GM19099 (cell line): ENCODE data around the gene LYPD6B.

ENCODE experiments used
- POLR2A ChIP-seq: IDR thresholded peaks from 3 replicates; pipeline ENCODE4 v1.6.1; 2011; ENCODE audit warnings: low read depth; ENCODE audit not compliant: insufficient read length; ENCODE audit errors: extremely low read depth

Gene LYPD6B

DNA sequence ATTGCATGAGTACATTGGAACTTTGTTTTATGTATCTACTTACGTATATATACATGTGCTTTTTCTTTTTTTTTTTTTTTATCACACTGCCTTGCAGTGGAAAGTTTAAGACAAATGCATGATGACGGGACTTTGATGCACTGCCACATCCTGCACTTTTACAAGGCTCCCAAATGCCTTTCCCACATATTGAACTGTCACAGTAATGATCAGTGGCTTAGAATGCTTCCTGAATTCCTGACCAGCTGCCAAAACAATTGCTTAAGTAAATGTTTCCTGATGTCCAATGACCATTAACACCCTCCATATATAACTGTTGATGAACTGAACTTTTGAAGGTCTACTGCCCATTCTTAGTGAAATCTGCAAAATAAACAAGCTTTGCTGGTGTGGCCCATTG lies 60.2 kb downstream of the LYPD6B start:
- no peak for TF ChIP-seq POLR2A

DNA sequence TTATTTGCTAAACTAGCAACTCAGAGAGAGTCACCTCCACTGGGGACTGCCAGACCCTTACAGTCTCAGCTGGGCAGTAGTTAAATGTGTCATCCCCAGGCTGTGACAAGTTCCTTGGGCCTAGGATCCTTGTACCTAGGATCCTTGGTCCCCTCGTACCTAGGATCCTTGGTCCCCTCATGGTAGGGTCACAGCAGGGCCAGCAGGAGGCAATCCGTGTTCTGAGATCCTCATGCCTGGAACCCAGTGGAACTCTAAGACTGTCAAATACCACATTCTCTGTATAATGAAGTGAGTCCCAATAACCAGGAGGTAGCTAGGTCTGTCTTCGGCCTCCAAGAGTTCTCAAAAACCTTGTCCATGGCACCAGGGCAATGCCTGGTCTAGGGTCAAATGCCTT lies 60.8 kb downstream of the LYPD6B start:
- no peak for TF ChIP-seq POLR2A

DNA sequence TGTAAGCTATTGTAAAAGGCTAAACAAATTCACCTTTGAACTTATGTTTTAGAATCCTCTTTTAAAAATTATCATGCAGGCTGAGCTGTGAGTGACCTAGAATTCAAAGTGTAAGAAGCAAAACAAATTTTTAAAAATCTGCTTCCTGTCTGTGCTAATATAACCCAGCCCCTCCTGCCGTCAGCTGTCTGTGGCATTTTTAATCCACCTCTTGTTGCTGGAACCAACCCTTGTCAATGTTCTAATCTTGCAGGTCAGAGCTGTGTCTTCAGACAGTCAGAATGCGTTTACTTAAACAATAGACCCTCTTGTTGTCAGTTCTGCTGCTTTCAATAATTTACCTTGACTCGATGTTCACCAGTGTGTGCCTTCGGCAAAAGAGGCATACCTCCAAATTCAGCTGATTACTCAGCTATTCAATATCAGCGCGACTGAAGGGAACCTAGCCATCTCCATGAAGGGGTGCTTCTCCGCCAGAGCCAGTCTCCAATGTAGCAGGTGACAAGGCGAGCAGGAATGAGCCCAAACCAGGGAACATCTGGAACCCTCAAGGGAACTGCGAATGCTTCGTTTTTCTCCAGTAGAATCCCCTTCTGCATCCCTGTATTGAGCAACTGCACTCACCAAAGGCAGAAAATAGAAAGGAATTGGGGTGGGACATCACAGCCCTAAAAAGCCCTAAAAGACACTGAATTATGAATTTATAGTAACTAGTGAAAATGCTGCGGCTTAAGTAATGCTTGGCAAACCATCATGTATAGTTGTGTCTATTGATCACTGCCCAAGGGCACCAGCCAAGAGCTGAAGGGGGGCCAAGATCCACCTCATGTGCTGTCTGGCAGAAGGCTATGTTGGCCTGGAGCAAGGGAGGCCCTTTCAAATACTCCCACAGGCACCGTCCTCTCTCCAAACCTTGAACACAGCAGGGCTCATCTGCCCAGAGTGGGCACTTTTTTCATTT lies 62.5 kb downstream of the LYPD6B start:
- TF ChIP-seq POLR2A: no peak

GRCh38 chr2:149101818-149102217 lies 63.3 kb downstream of the LYPD6B start:
- TF ChIP-seq POLR2A: no peak

- no peak for TF ChIP-seq POLR2A
Observed at GRCh38 chr2:149103081-149103620, 64.7 kb downstream of the LYPD6B start.

GRCh38 chr2:149104221-149104620 lies 65.7 kb downstream of the LYPD6B start:
- TF ChIP-seq POLR2A: no peak

GRCh38 chr2:149112068-149112467 lies 73.6 kb downstream of the LYPD6B start:
- TF ChIP-seq POLR2A: no peak

DNA sequence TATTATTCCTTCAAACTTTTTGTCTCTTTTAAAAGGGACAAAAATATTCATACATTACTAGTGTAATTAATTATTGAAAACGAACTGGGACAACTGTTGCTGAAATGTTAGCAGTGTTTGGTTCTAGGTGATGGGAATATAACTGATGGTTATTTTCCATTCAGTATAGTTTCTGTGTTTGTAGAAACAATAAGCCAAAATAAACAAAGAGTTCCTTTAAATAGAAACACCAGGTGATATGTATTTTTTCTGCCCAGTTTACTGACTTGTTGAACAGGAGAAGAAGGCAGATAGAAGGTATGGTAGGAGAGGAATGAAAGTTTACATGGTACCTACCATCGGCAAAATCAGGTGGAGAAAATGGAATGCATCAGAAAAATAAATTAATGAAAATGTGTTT lies 74.2 kb downstream of the LYPD6B start:
- no peak for TF ChIP-seq POLR2A

DNA sequence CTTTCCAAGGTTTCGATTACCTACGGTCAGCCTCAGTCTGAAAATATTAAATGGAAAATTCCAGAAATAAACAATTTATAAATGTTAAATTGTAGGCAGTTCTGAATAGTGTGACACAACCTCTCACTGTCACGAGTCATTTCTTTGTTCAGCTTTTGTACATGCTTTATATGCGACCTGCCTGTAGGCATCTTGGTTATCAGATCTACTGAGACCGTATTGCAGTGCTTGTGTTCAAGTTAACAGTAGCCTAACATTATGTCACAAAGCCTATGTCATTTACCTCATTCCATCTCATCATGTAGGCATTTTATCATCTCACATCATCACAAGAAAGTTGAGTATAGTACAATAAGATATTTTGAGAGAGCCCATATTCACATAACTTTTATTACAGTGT lies 77.3 kb downstream of the LYPD6B start:
- no peak for TF ChIP-seq POLR2A

- no peak for TF ChIP-seq POLR2A
Observed at GRCh38 chr2:149119368-149119767, 80.9 kb downstream of the LYPD6B start.

DNA sequence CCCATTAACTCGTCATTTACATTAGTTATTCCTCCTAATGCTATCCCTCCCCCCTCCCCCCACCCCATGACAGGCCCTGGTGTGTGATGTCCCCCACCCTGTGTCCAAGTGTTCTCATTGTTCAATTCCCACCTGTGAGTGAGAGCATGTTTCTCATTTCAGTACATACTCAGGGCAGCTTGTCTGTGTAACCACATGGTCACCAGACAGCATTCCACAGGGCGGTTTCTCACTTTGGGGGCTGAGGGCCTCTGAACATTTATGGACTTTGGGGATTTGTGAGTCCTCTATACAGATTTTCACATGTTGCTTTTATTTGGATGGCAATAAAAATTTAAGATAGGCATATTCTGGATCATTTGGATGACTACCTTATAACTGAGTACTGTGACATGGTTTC lies 84.0 kb downstream of the LYPD6B start:
- no peak for TF ChIP-seq POLR2A

DNA sequence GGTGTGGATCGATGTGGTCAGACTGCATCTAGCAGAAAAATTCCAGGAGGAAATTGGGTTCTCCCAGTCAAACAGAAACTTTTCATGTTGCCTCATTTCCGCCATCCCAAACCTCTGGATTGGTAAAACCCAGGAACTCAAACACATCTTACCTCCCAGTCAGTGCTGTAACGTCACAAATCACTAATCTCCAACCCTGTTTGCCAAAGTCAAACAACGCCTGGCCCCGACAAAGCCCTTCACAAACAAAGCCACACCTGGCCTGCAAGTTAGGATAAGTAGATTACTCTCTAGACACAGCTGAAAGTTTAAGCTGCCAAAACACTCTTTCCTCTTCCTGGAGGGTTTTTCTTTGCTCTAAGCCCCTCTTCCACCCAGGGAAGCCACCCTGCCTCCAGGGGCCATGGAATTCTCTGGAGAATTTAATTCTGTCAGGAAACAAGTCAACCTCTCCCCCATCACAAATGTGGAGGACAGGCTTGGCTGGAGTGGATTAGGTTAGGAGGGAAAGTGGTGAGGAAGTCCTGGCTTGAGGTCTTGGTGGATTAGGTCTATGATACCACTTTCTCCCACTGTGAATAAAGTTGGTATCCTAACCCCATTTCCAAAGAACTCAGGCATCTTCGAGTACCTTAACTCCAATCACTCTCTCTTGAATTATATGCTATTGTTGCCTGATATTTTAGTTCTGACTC lies 86.7 kb downstream of the LYPD6B start:
- TF ChIP-seq POLR2A: no peak

DNA sequence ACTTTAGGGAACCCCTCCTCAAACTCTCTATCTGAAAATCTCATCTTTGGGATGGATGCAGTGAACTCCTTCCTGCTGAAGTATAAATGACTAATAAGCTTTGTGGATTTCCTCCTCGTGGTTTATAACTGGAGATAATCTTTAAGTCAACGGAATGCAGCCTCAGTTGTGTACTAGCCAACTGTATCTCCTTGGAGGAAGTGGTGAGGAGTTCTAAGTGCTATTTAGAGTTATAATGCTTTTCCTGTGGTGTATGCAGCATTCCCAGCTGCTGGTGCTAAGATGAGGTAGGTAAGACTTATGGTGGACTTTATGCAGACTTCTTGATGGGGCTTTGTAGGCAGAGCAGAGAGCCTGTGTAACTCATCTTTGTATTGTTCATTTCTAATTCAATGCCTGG lies 90.9 kb downstream of the LYPD6B start:
- no peak for TF ChIP-seq POLR2A

GRCh38 chr2:149132339-149132738 lies 93.8 kb downstream of the LYPD6B start:
- no peak for TF ChIP-seq POLR2A

GRCh38 chr2:149132901-149133300 lies 94.4 kb downstream of the LYPD6B start:
- no peak for TF ChIP-seq POLR2A
